Inflammatory macrophage (primary cell): ENCODE data around the gene CBLB.
"Not testable (repeated sequence)": the region's sequence is repeated elsewhere in the genome, so short reads cannot be mapped to it uniquely, and the experiment has no call there.

Experiments used
- DNase-seq, 2 donors: peaks; one replicate each; pipeline ENCODE4 v3.0.0-alpha.2; 2020 to 2022

The CBLB gene

GRCh38 chr3:105815331-105815730, 53.5 kb downstream of the CBLB start:
- DNase-seq = not testable (repeated sequence)

- DNase-seq = no peak
Measured at GRCh38 chr3:105813710-105814109, 55.1 kb downstream of the CBLB start.

- DNase-seq = no peak
Measured at GRCh38 chr3:105812194-105812586, 56.6 kb downstream of the CBLB start.

GRCh38 chr3:105811518-105812193, 57.2 kb downstream of the CBLB start:
- no peak for DNase-seq

GRCh38 chr3:105809208-105809888, 59.5 kb downstream of the CBLB start:
- no peak for DNase-seq

- no peak for DNase-seq
Measured at GRCh38 chr3:105807701-105808100, 61.1 kb downstream of the CBLB start.

- DNase-seq = no peak
Measured at GRCh38 chr3:105807146-105807545, 61.7 kb downstream of the CBLB start.

- DNase-seq = peak; percentile 80 to 87
Measured at GRCh38 chr3:105806359-105806758, 62.5 kb downstream of the CBLB start.

- no peak for DNase-seq
Measured at GRCh38 chr3:105805404-105805803, 63.4 kb downstream of the CBLB start.

GRCh38 chr3:105802118-105802706, 66.6 kb downstream of the CBLB start:
- no peak for DNase-seq

GRCh38 chr3:105801397-105801796, 67.4 kb downstream of the CBLB start:
- DNase-seq = no peak

GRCh38 chr3:105800320-105800719, 68.5 kb downstream of the CBLB start:
- no peak for DNase-seq

- no peak for DNase-seq
Measured at GRCh38 chr3:105799286-105799685, 69.5 kb downstream of the CBLB start.

- peak; percentile 22 to 50 for DNase-seq
Measured at GRCh38 chr3:105798381-105798934, 70.4 kb downstream of the CBLB start.

GRCh38 chr3:105793040-105793439, 75.8 kb downstream of the CBLB start:
- DNase-seq = no peak

- DNase-seq = peak; percentile 63 to 65
Measured at GRCh38 chr3:105791919-105792786, 76.7 kb downstream of the CBLB start.

GRCh38 chr3:105791131-105791530, 77.7 kb downstream of the CBLB start:
- DNase-seq = no peak

- DNase-seq = no peak
Measured at GRCh38 chr3:105790534-105790933, 78.3 kb downstream of the CBLB start.

- DNase-seq = no peak
Measured at GRCh38 chr3:105788593-105788992, 80.2 kb downstream of the CBLB start.

GRCh38 chr3:105787453-105787852, 81.4 kb downstream of the CBLB start:
- DNase-seq = no peak

- DNase-seq = no peak
Measured at GRCh38 chr3:105786990-105787389, 81.8 kb downstream of the CBLB start.

- no peak for DNase-seq
Measured at GRCh38 chr3:105786241-105786640, 82.6 kb downstream of the CBLB start.

GRCh38 chr3:105785803-105786202, 83.0 kb downstream of the CBLB start:
- no peak for DNase-seq
